Measurements from ENCODE around the gene MGAT5.

MGAT5 gene

GRCh38 chr2:134348239-134348638, 94.4 kb downstream of the MGAT5 start:
- intact Hi-C loops (cut with DNase I): no loop called here

GRCh38 chr2:134348760-134349159, 94.9 kb downstream of the MGAT5 start:
- intact Hi-C loops (cut with DNase I): no loop called here
- DNase-seq: no peak

More at GRCh38 chr2:134348239-134348638, 94.4 kb downstream of the MGAT5 start:
- DNase-seq: no peak

GRCh38 chr2:134351016-134351415, 97.1 kb downstream of the MGAT5 start:
- DNase-seq: no peak
- intact Hi-C loops (cut with DNase I): no loop called here

- intact Hi-C loops (cut with DNase I): no loop called here
- DNase-seq: no peak
Observed at GRCh38 chr2:134351899-134352298, 98.0 kb downstream of the MGAT5 start.

- intact Hi-C loops (cut with DNase I): no loop called here
- DNase-seq: no peak
Observed at GRCh38 chr2:134352844-134353243, 99.0 kb downstream of the MGAT5 start.

- DNase-seq: no peak
- intact Hi-C loops (cut with DNase I): no loop called here
Observed at GRCh38 chr2:134354611-134355010, 100.7 kb downstream of the MGAT5 start.

- no peak for DNase-seq
- intact Hi-C loops (cut with DNase I): no loop called here
Observed at GRCh38 chr2:134357814-134358213, 103.9 kb downstream of the MGAT5 start.

GRCh38 chr2:134359367-134360081, 105.7 kb downstream of the MGAT5 start:
- DNase-seq: no peak
- intact Hi-C loops (cut with DNase I): no loop called here

GRCh38 chr2:134360745-134361487, 107.0 kb downstream of the MGAT5 start:
- intact Hi-C loops (cut with DNase I): no loop called here
- peak; percentile 37 to 89 (median 69) for DNase-seq

GRCh38 chr2:134361648-134362047, 107.8 kb downstream of the MGAT5 start:
- intact Hi-C loops (cut with DNase I): no loop called here
- DNase-seq: no peak

GRCh38 chr2:134362152-134362668, 108.3 kb downstream of the MGAT5 start:
- no peak for DNase-seq
- intact Hi-C loops (cut with DNase I): no loop called here

- intact Hi-C loops (cut with DNase I): no loop called here
- DNase-seq: no peak
Observed at GRCh38 chr2:134362740-134363139, 108.9 kb downstream of the MGAT5 start.

- DNase-seq: peak in 1 of 42 donors; percentile 22
- intact Hi-C loops (cut with DNase I): no loop called here
Observed at GRCh38 chr2:134365356-134365755, 111.5 kb downstream of the MGAT5 start.

GRCh38 chr2:134366359-134366758, 112.5 kb downstream of the MGAT5 start:
- intact Hi-C loops (cut with DNase I): no loop called here
- DNase-seq: no peak

GRCh38 chr2:134367213-134367612, 113.3 kb downstream of the MGAT5 start:
- no peak for DNase-seq
- intact Hi-C loops (cut with DNase I): no loop called here

- DNase-seq: no peak
- intact Hi-C loops (cut with DNase I): no loop called here
Observed at GRCh38 chr2:134368009-134368817, 114.3 kb downstream of the MGAT5 start.

- intact Hi-C loops (cut with DNase I): no loop called here
Observed at GRCh38 chr2:134369220-134369902, 115.5 kb downstream of the MGAT5 start.

GRCh38 chr2:134370655-134371445, 117.0 kb downstream of the MGAT5 start:
- intact Hi-C loops (cut with DNase I): loop anchor here (5.0 kb wide), 1 partner anchor 36 kb away; no protein-coding TSS in a partner anchor
- DNase-seq: no peak

More at GRCh38 chr2:134369220-134369902, 115.5 kb downstream of the MGAT5 start:
- DNase-seq: peak in 2 of 42 donors; percentile 16 to 53
